T-helper 22 cell (primary cell): ENCODE data around the gene STK16.
"Not testable (repeated sequence)": the region's sequence is repeated elsewhere in the genome, so short reads cannot be mapped to it uniquely, and the experiment has no call there.

Experiments used
- DNase-seq: peaks from one replicate; pipeline ENCODE4 v3.0.0-alpha.2; 2020; ENCODE audit warnings: low read depth

STK16 gene

GRCh38 chr2:219270055-219270372 lies 24.7 kb downstream of the STK16 start:
- no peak for DNase-seq

GRCh38 chr2:219271021-219271420 lies 25.7 kb downstream of the STK16 start:
- DNase-seq, result no peak

DNA sequence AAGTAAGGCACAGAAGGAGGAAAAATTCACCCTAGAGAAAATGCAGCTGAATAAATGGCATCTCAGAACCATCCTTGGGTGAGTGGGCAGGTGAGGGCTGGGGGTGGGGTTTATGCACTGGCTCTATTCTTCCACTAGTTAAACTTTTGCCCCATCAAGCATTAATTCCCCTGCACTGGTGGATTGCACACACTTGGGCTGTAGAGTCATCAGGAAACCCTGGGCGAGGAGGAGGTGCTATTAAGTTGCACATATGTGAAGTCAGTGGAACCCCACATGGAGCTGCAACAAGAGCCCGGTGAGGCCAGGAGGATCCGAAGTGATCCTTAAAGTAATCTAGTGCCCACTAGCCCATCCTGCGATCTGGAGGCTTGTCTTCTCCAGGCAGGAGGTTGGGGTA lies 27.1 kb downstream of the STK16 start:
- no peak for DNase-seq

DNA sequence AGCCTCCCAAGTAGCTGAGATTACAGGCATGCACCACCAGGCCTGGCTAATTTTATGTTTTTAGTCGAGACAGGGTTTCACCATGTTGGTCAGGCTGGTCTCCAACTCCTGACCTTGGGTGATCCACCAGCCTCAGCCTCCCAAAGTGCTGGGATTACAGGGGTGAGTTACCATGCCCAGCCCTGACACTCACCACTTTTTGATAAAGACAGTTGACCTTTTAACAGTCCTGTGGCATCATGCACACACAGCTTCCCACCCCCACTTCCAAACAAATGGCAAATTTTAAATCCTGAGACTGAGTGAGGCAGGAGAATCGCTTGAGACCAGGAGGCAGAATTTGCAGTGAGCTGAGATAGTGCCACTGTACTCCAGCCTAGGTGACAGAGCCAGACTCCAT lies 27.7 kb downstream of the STK16 start:
- no peak for DNase-seq

- no peak for DNase-seq
These were observed 28.7 kb downstream of the STK16 start for GRCh38 chr2:219273937-219274336.

- DNase-seq, result no peak
These were observed 29.2 kb downstream of the STK16 start for GRCh38 chr2:219274361-219274921.

DNA sequence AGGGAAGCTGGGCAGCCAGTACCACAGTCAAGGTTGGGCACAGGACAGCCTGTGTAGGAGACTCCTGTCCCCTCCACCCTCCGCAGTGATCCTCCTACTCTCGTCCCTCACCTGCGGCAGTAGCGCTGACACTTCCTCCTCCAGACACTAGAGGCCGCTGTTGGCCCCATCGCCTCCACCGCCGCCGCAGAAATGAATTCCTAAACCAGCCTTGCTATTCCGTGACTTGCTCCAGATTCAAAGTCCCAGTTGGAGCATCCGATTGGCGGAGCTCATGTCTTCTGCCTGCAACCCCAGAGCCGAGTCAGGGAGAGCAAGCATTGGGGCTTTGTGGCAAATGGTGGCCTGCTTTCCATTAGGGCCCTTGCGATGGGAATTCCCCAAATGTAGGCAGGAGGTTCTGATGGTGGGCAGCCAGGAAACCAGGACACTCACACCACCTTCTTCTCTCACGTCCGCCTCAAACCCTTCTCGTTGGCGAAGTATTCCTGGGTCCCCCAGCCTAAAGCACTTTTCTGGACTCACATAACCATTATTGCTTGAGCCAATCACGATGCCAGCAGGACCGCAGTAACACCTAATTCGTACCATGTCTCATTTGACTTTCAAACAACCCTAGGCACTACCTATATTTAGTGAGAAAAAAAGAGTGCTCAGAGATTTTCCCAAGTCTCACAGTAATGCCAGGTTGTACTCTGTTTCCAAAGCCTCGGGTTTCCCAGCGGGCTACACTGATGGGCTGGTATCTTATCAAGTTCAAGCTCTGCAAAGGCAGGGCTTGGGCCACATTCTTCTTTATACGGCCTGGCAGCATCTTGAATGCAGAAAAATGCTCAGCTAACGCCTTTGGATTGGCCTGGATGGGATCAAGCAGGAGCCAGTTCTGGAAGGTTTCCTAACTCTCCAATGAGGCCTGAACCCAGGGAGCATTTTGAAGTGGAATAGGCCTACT lies 32.7 kb downstream of the STK16 start:
- DNase-seq, result peak; percentile 48

DNA sequence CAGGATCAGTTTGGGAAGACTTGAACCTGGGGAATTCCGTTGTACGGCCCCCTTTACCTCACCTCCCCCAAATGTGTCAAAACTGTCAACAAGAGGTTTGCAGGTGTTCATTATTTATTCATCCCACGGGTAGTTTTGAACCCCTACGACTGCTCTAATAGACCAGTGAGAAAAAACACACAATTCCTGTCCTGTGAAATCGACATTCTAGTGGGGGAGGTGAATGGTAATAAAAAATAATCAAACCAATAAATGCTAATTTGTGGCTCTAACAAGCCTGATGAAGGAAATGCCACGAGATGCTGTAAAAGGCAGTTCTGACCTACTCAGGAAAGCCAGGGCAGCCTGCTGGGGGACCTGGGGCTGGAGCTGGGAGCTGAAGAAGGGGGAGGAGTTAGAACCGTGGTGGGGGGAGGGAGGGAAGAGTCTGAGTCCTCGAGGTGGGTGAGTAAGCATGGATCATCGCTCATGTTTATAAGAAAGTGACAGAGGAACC lies 33.4 kb downstream of the STK16 start:
- no peak for DNase-seq

GRCh38 chr2:219279151-219279915 lies 34.1 kb downstream of the STK16 start, which contains the start of gene DNAJB2:
DNAJB2 (plus strand) TSS chr2:219279366; CDS start chr2:219279834, 468 bp downstream.
- DNase-seq, result peak; percentile 99

DNA sequence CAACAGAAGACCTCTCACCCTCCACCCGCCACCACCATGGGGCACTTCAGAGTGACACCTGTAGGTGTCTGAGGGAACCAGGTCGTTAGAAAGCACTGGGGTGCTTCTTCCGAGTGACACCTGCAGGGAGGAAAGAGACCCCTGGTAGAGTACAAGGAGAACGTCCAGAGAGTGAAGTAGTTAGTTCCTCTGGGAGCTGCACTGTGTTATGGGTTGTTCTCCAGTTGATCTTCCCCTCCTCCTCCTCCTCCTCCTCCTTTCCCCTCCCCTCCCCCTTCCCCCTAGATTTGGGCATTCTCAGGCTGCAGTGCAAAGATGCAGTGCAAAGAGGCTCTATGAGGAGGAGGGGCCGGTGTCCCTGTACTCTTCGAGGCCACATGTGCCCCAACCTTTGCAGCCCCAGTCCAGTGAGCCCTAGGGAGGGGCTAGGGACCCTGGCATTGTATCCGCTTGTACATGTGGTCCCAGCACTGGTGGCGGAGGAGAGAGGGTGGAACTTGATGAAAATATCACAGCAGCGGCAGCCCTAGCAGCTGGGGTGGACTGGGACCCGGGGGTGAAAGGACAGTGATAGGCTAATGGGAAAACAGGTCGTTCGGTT lies 34.7 kb downstream of the STK16 start:
- no peak for DNase-seq

GRCh38 chr2:219280651-219281050 lies 35.4 kb downstream of the STK16 start:
- no peak for DNase-seq

GRCh38 chr2:219281588-219281987 lies 36.3 kb downstream of the STK16 start:
- no peak for DNase-seq

DNA sequence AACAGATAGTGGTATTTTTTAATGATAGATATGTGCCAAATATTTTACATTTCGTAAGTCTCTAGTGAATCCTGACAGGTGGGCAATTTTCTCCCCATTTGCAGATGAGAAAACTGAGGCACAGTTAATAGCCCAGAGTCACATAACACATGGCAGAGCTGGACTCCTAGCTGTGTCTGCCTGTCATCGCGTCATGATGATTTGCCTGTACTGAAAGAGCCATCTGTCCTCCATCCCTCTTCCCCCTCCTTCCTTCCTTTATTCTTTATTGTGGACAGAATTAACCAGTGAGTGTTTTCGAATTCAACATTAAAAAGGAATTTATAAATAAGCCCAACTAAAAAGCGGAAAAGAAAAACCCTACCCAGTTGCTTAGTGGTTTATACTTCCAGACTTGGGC lies 37.1 kb downstream of the STK16 start:
- no peak for DNase-seq

GRCh38 chr2:219282943-219283581 lies 37.8 kb downstream of the STK16 start:
- no peak for DNase-seq

GRCh38 chr2:219284501-219285372 lies 39.5 kb downstream of the STK16 start:
- no peak for DNase-seq

- DNase-seq, result no peak
These were observed 40.1 kb downstream of the STK16 start for GRCh38 chr2:219285373-219285735.

DNA sequence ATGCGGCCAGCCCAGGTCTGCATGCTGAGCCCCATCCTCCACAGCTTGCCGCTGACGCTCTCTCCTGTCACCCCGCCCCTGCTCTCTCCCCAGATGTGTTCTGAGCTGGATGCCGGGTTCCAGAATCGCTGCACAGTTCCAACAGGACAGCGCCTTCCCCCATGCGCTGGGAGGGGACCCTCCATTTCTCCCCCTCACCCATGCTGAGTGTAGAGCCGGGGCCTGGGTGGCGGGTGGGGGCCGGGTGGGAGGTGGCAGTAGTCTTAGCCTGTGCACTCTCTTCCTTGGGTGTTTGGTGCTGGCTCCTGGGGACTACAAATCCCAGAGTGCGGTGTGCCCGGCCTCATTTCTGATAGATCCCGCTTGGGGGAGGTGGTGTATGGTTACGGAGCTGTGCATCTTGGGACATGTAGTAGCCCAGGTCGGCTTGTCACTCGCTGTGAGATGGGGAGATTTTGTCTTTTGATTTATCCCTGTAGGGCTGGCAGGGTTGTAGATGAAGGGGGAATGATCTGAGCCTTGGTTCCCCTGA lies 40.7 kb downstream of the STK16 start:
- no peak for DNase-seq

- no peak for DNase-seq
These were observed 41.3 kb downstream of the STK16 start for GRCh38 chr2:219286436-219287115.

DNA sequence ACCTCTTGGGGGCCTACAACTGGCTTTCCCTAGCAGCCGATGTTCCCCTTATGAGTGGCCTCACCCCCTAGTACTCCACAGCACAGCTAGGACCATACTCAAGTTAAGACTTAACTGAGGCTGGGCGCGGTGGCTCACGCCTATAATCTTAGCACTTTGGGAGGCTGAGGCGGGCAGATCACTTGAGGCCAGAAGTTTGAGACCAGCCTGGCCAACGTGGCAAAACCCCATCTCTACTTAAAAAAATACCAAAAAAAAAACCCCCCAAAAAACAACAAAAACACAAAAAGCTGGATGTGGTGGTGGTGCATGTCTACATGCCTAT lies 41.8 kb downstream of the STK16 start:
- not testable (repeated sequence) for DNase-seq
